HG02759 (cell line): ENCODE results near the gene SRCIN1.

Experiments
- ATAC-seq: cut with Tn5 transposase; IDR thresholded peaks from one replicate; pipeline ENCODE4 v1.9.1; 2021; ENCODE audit warnings: mild to moderate bottlenecking, moderate library complexity; ENCODE audit not compliant: unreplicated experiment

The SRCIN1 gene

DNA sequence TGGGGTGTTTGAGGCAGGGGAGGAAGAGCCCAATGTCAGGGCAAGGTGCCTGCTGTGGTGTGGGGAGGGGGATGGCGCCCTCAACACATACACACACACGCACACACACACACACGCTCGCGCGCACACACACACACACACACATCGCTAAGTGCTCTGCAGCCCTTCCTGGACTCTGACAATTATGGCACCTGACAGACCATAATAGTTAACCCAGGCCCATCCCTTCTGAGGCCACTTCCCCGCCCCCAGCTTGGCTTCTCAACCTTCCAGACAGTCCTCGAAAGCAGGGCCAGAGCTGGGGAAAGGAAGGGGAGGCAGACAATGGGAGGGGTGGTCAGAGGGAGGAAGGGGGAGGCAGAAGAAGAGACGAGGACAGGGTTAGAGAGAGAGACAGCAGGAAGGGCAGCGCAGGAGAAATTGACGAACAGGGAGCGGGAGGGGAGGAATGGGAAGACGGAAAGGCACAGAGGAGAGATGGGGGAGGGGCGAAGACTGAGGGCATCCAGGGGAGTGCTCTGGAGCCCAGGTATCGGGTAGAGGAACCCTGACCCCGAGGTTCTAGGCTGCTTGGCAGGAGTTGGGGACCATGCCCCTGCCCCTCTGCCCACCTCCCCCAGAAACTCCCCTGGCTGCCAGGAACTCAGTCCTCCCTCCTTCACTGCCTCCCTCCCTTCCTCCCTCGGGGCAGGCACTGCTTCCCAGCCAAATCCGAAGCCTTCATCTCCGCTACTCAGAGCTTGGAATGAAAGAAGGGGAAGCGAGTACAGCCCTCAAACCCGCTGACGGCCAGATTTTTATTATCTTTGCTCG is 4.0 kb downstream of the SRCIN1 start:
- no peak for ATAC-seq

DNA sequence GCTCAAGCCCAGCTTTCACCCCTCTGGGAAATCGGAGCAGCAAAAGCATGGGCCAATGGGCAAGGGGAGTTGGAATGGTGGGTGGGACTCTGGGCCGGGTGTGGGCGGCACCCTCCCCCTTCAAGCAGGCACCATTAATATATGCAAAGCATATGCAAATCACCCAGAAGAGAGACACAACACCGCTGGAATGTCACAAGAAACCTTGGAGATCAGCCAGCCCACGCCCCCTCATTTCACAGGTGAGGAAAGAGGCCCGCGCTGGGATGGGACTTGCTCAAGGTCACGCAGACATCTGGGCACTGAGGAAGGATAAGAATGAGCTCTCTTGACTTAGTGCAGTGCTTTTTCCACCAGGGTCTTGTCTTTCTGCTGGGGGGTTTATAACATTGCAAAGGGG is 4.8 kb downstream of the SRCIN1 start:
- no peak for ATAC-seq

DNA sequence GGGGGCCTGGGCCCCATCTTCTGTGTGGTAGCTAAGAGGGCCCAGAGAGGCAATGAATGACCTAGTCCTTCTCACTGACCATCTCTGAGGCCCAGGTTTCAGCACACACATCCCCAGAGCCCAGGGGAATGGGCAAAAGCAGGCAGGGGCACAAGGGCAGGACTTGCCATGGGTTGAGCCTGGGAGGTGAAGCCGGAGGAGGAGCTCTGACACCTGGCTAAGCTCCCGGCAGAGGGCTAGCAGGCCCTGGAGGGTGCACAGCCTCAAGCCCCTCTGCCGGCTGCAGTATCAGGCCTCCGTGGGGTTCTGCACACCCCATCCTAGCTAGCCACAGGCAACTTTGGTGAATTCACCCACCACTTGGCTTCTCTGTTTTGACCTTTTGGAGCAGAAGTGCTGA is 5.3 kb downstream of the SRCIN1 start:
- ATAC-seq, result no peak

DNA sequence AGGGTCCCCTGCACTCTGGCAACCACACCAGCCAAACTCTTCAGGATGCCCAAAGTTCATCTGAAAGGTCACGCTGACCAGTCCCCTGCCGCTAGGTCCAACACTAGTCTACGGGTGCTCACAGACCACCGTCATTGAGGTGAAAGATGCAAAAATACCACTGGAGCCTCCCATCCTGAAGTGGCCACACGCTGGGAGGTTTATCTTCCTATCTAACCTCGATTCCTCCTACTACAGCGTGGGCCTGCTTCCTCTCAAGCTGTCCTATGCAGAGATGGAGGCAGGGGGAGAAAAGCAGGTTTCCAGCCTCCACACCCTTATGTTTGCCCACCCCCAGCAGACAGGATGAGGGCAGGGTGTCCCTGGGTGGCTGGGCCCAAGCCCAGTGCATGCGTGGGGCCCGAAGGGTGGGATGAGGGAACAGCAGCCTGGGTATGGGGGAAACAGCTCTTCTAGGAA is 6.3 kb downstream of the SRCIN1 start:
- no peak for ATAC-seq

DNA sequence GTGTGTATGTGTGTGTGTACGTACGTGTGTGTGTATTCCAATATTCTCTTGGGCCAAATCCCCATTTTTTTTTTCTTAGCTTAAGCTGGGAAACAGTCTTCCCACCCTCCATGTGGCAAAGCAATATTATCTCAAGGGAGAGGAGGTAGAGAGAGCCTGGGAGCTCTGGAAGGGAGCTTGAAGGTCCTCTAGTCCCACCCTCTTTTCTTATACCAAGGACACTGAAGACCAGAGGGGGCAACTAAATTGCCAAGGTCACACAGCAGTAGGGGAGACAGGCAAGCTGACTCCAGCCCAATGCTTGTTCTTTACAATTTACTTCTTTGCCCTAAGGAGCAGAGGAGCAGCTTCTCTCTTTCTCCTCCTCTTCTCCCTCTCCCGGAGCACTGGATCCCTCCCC is 6.8 kb downstream of the SRCIN1 start:
- no peak for ATAC-seq

DNA sequence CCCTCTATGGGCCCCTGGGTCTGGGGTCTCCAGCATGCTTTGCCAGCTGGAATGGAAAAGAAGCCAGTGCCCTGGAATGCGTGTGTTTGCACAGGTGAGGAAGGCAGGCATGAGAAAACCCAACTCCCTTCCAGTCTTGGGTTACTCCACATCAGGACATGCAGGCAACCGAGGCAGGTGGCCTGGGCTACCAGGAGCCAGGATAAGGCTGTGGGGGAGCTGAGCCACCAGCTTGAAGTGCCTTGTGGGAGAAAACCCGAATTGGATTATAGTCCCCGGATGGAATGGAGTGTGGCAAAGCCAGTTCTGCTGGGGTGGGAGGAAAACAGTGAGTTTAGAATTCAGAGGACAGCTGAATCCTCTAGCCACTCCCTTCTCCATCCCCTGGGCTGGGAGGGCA is 7.2 kb downstream of the SRCIN1 start:
- ATAC-seq, result no peak

DNA sequence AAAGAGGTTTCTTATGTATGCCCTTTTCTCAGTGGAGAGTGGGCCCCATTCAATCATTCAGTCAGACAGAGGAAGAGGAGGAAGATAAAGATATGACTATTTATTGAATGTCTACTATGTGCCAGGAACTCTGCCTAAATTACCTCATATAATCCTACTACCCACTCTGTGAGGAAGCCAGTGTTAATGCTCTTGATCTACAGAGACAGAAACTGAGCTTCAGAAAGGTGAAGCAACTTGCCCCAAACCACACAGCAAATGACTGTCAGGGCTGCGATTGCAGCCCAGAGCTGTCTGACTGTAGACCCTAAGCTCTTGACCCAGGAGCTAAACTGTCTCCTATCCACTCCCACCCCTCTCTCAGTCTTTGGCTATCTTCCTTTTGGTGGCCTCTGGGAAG is 8.4 kb downstream of the SRCIN1 start:
- ATAC-seq, result no peak

DNA sequence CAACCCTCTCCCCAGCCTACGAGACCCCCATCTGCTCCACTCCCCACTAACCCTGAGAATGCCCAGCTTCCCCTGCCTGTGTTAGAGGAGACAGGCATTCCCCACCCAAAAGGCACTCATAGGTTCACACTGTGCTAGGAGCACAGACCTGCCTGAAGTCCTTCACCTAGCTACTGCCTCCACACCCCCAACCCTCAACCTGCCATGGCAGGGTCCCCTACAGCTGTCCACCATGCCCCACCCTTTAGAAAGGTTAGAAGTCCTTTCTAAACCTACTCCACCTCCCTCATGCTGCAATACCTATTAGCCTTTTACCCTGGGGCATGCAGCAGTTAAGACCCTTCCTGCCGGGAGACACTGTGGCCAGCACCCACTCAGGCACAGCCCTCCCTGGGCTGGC is 9.1 kb downstream of the SRCIN1 start:
- ATAC-seq, result no peak

DNA sequence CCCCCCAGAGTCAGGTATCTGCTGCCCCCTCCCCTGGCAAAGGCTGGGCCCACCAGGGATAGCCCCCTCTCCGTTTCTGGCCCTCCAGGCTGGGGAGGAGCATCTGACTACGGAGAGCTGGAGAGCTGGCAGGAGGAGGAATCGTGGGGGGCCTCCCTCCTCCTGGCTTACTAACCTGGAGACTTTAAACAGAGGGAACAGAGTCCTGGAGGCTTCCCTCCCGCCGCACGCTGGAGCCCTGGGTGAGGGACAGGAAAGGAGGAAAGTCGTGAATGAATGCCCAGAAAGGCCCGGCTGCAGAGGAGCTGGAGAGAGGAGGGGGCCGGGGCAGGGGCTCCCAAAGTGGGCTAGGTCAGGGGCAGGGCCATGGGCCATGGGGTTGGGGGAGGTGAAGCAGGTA is 9.9 kb downstream of the SRCIN1 start:
- ATAC-seq, result no peak

DNA sequence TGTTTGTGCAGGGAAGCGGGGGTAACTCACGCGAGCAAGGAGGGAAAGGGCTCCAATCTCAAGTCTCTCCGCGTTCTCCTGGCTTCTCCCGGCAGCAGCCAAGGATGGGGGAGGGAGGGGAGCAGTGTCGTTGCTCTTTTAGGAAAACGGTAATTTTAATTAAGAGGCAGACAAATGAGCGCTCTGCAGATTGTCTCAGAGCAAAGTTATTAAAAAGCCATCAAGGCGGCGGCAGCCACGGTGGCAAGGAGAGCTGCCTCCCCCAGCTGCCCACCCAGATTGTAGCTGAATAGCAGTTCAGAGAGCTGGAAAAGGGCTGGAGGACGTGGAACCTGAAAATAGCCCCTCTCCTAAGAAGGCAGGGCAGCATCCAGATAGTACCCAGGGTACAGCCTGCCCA is 11.6 kb downstream of the SRCIN1 start:
- no peak for ATAC-seq

DNA sequence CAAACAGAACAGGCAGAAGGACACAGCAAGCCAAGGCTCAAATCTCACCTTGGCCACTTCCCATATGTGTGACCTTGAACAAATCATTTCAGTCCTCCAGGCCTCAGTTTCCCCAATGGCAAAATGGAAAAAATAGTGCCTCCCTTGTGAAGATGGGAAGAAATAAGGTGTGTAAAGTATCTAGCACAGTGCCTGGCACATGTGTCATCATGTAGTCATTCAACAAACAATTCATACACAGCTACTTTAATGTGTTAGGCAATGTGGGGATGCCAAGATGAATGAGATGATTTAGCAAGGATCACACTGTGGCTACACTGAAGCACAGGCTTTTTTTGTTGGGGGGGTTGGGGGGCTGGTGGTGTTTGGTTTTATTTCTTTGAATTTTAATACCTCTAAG is 13.3 kb downstream of the SRCIN1 start:
- no peak for ATAC-seq

DNA sequence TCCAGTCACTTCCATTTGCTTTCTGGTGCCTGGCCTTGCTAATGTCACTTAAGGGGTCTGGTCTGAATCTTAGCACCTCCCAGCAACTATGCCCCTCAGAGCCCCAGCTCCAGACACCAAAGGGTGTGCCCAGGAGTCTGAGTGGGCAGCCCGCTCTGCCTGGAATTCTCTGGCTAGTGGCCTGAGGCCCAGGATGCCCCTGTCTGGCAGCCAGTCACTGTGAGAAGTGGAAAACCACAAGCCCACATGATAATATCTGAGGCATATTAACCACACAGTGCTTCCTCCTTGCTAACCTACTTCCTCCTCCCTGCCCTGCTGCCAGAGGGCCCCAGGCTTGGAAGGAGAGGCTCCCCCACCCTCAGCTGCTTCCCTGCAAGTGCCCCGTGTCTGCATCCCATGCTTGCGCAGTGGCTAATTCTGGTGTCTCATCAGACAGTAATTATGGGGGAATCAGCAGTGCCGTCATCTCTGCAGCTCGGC is 14.0 kb downstream of the SRCIN1 start:
- ATAC-seq, result no peak

DNA sequence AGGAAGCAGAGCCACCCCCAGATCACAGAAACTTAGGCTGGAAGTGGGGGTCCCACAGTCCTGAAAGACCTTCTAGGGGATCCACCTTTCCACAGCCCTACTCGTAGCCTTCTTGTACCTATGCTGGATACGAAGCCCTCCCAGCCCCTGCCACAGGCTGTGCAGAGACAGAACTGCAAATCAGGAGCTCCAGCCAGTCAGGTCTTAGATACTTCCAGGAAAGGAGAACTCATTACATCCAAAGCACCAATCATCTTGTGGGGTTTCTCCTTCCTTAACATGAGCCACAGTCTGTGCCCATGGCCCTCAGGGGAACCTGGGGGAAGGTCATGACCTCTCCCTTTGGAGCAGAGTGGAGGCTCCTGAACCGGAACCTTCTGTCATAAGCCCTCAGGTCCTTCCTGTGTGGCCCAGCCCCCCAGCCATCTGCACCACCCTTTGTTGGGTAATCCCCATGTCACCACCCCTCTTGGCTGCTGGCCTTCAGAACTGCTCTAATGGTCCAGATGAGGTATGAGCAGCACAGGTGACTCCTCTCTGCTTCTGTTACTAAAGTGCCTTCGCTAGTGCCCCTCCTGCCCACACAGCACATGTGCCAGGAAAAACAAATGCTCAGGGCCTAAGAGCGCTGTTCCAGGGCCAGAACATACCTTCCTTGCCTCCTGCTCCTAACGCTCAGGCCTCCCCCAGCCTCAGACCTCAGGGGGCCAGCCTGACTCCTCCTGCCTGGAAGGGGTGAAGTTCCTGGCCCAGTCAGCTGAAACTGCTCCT is 14.6 kb downstream of the SRCIN1 start:
- ATAC-seq, result no peak

DNA sequence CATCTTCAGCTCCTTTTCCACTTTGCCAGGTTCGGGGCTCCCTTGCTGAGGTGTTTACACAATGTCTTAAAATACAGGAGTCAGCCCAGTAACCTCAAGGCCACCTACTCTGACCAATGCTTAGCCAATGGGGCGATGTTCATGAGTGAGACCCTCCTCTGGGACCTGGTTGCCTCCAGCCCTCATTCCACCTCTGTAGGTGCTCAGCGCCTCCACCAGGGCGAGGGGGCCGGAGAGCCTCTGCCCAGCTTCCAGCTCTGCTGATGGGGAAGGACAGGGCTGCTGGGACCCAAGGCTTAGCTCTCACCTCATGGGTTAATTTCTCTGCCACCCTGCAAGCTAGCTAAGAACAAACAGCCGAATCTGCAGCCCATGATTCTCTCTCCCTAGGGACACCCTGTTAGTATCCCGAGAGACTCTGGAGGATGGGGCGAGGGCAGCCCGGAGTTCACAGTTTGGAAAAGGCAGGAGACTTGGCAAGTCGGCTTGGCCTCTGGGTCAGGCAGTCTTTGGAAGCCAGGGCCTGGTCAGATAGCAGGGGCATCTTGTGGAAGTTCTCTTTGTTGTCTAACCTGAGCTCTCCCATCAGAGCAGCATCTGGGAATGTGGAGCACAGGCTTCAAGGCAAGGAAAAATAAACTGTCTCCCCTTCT is 16.2 kb downstream of the SRCIN1 start:
- ATAC-seq, result no peak

DNA sequence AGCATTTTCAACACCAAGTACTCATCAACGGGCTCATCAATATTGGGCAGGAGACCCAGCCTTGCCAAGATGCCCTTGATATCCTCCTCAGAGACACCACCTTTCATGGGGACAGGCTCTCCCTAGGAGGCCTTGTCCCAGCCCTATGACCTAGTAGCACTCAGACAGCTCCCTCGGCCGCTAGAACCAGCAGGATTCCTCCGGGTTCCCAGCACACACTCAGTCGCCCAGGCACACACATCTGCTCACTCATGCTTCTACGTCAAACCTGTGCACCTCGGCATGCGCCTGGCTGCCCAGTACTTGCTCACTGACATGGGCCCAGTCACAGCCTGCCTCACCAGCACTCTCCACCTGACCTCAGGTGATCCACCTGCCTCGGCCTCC is 17.0 kb downstream of the SRCIN1 start:
- ATAC-seq, result no peak

DNA sequence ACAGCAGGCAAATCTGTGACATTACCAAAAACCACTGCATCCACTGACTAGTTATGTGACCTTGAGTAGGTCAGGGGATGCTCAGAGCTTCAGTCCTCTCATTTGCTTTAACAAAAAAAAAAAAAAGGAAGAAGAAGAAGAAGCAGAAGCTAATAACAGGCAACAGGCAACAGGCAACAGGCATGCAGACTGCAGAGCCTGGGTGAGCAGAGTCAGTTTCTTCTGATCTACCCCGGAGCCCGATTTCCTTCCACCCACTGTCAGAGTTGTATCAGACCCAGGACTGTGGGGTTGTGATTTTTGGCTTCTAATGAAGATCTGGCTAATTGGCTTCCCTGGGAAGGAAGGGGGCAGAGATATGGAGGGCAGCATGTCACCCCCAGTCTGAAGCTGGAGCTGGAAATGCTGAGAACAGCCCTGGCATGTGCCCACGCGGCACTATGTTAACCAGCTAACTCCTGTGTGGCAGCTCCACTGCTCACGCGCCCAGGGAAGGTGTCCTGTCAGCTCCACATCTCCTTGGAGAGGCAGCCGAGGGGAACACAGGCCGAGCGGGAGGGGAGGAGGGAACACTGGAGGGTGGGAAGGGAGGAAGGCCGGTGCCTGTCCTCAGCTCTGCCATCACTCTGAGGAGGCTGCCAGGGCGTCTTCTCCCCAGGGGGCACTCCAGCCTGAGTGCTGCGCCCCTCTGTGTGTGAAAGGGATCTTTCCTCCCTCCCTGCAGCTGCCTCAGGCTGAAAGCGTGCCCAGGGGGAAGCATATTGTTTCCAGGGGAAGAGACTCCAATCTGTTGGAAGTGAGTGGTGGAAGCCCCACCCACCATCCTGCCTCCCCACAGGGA is 17.6 kb downstream of the SRCIN1 start:
- ATAC-seq, result no peak

DNA sequence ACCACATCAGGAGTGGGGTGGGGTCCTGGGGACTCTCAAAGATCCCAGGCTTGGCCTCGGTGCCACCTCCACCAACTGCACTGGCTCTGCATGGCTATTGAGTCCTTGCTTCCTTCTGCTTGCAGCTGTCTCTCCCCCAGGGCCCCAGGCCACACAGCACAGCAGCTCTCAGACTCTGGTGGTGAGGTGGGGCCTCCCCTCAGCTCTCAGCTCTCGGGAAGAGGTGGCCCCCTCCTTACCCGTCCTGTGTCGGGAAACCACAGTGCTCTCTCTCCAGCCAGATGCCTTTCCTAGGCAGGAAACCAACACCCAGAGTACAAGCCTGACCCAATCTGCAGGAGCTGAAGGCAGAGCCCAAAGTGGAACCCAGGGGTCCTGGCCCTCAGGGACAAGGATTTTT is 18.5 kb downstream of the SRCIN1 start:
- no peak for ATAC-seq

DNA sequence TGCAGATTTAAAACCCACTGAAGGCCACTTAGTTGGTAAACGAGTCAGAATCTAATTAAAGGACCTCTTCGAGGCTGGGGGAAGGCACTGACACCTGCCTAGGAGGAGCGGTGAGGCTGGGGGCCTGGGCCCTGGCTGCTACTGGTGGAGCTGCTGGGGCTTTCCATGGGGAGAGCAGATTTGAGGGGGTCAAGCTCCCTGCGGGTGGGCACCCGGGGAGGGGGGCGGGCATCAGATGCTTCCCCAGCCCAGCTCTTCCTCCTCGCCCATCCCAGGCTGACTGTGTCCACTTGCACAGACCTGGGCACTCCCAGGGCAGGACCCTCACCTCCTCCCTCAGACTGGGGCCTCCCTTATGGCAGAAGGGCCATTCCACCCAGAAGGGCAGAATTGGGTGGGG is 19.0 kb downstream of the SRCIN1 start:
- ATAC-seq, result no peak

DNA sequence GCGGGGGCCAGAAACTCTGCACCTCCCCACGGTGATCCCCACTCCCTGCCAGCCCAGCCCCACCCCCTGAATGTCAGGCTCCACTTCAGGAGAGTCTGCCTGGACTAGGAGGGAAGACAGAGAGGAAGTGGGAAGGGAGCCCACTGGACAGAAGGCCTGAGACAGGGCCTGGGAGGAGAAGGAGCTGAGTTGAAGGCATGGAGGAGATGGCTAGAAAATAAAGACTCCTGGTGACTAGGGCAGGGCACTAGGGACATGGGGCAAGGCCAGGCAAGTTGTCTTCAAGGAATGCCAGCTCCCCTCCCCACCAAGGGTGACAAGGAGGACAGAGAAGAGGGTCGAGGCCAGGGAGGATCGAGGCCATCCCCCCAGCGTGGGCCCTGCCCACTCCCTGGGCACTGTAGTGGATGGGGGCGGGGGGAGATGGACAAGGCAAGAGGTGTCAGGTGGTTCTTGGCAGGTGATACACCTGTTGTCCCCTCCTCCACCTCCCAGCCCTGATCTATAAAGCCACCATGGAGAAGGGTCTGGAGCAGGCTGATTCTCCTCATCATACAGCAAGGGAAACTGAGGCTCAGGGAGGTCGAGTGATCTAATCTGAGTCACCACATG is 19.7 kb downstream of the SRCIN1 start:
- ATAC-seq, result no peak
